ENCODE measurements around the gene APOL2. TPM values are rescaled to one million over a fixed set of nuclear protein-coding genes. Genes with fewer than 3 reads are reported as not detected.

APOL2 gene
- not detected in 2 replicates for polyA plus RNA-seq
- polyA minus RNA-seq, result not detected in 2 replicates

- Histone ChIP-seq H3K9me2 (ENCODE audit: insufficient read depth, low read length) (no peaks in the 10 kb centered on the region), H3K79me2 (replicated peaks; ENCODE audit: insufficient read depth, low read length) (no peaks in the 10 kb centered on the region), H3F3A (ENCODE audit: insufficient read depth, low read length, poor library complexity, severe bottlenecking) (no peaks in the 10 kb centered on the region), H3K4me2 (ENCODE audit: low read length) (no peak within 1 kb of the TSS), H4K20me1 (ENCODE audit: insufficient read depth) (no peaks in the 10 kb centered on the region), H3K4me3 (ENCODE audit: low read length) (no peak within 1 kb of the TSS), H3K9me3 (ENCODE audit: low read length) (no peaks in the 10 kb centered on the region), H3K36me3 (ENCODE audit: insufficient read depth, low read length) (no peaks in the 10 kb centered on the region), H3K27me3 (ENCODE audit: insufficient read depth, low read depth, low read length) (no peaks in the 10 kb centered on the region), H3K27ac (ENCODE audit: low read length) (no peak within 1 kb of the TSS), H2AFZ (ENCODE audit: low read depth, low read length) (no peak within 1 kb of the TSS), H3K9ac (ENCODE audit: low read length) (peak within 1 kb of the TSS; percentile 26)
- TF ChIP-seq REST (IDR thresholded peaks at IDR 0.05; ENCODE audit: borderline replicate concordance) (no peak), POLR2AphosphoS5 (IDR thresholded peaks at IDR 0.05) (no peak), CTCF (IDR thresholded peaks at IDR 0.05; ENCODE audit: poor library complexity, severe bottlenecking) (peak; percentile 49)
These were observed at the start of gene APOL2 for GRCh38 chr22:36239401-36240171. APOL2 (minus strand) TSS chr22:36239527; CDS start chr22:36233162, 6,365 bp downstream.

- Histone ChIP-seq H3K27ac (ENCODE audit: low read length) (no peak overlapping the region), H3K9me3 (ENCODE audit: low read length) (no peaks in the 10 kb centered on the region), H2AFZ (ENCODE audit: low read depth, low read length) (no peak overlapping the region), H3K9ac (ENCODE audit: low read length) (no peak overlapping the region), H3K9me2 (ENCODE audit: insufficient read depth, low read length) (no peaks in the 10 kb centered on the region), H3K36me3 (ENCODE audit: insufficient read depth, low read length) (peaks cover 6% of the 10 kb centered on the region), H4K20me1 (ENCODE audit: insufficient read depth) (no peaks in the 10 kb centered on the region), H3K4me3 (ENCODE audit: low read length) (no peak overlapping the region), H3K79me2 (replicated peaks; ENCODE audit: insufficient read depth, low read length) (no peaks in the 10 kb centered on the region), H3K4me2 (ENCODE audit: low read length) (no peak overlapping the region), H3K27me3 (ENCODE audit: insufficient read depth, low read depth, low read length) (no peaks in the 10 kb centered on the region), H3F3A (ENCODE audit: insufficient read depth, low read length, poor library complexity, severe bottlenecking) (no peaks in the 10 kb centered on the region)
- no peak for TF ChIP-seq RAD21 (conservative IDR thresholded peaks at IDR 0.05)
- TF ChIP-seq CTCF (IDR thresholded peaks at IDR 0.05; ENCODE audit: poor library complexity, severe bottlenecking), result no peak
- TF ChIP-seq EP300 (conservative IDR thresholded peaks at IDR 0.05; ENCODE audit: poor library complexity, severe bottlenecking), result no peak
- no peak for TF ChIP-seq EZH2 (IDR thresholded peaks at IDR 0.05; ENCODE audit: borderline replicate concordance, insufficient read depth, low read length, poor library complexity, severe bottlenecking)
- TF ChIP-seq SMC3 (conservative IDR thresholded peaks at IDR 0.05; ENCODE audit: poor library complexity), result no peak
- no peak for TF ChIP-seq MXI1 (conservative IDR thresholded peaks at IDR 0.05; ENCODE audit: poor library complexity, severe bottlenecking)
- no peak for TF ChIP-seq REST (IDR thresholded peaks at IDR 0.05; ENCODE audit: borderline replicate concordance)
These were observed 49.5 kb upstream of the APOL2 start for GRCh38 chr22:36288571-36289405.
